GM12878 (cell line): ENCODE measurements around the gene NIPA2.

Source experiments
- CTCF ChIP-seq, 3 experiments: IDR thresholded peaks in 2 of 3; conservative IDR thresholded peaks in 1 of 3; 2 replicates each; pipeline ENCODE4 v1.5.1; 2011; ENCODE audit warnings: low read depth in 3 of 3, low read length in 3 of 3, mild to moderate bottlenecking in 3 of 3, control low read depth in 2 of 3, moderate library complexity in 2 of 3, inconsistent platforms in 1 of 3, mixed read lengths in 1 of 3; ENCODE audit not compliant: control insufficient read depth in 2 of 3, insufficient read depth in 1 of 3; ENCODE audit errors: extremely low read depth in 1 of 3
- GABPA ChIP-seq: IDR thresholded peaks from 2 replicates; pipeline ENCODE4 v1.6.1; 2014; ENCODE audit warnings: antibody characterized with exemption, low read depth, mild to moderate bottlenecking, inconsistent platforms
- GATAD2B ChIP-seq: fragments of 450-650 bp; conservative IDR thresholded peaks from 2 replicates; pipeline ENCODE4 v1.6.1; 2017; ENCODE audit warnings: low read depth, mild to moderate bottlenecking, moderate library complexity
- NBN ChIP-seq: fragments of 450-650 bp; IDR thresholded peaks from 2 replicates; pipeline ENCODE4 v1.6.1; 2016
- NRF1 ChIP-seq: conservative IDR thresholded peaks from 2 replicates; pipeline ENCODE4 v1.6.1; 2011; ENCODE audit warnings: mild to moderate bottlenecking, low read depth, low read length, improper control_type of control experiment
- POLR2A ChIP-seq: IDR thresholded peaks from 2 replicates; pipeline ENCODE4 v1.6.1; 2011; ENCODE audit warnings: low read depth, mild to moderate bottlenecking, low read length
- RAD51 ChIP-seq: fragments of 450-650 bp; IDR thresholded peaks from 2 replicates; pipeline ENCODE4 v1.6.1; 2016; ENCODE audit warnings: moderate library complexity, mild to moderate bottlenecking, inconsistent platforms
- SPI1 ChIP-seq: IDR thresholded peaks from 2 replicates; pipeline ENCODE4 v1.6.1; 2011; ENCODE audit warnings: low read depth, mild to moderate bottlenecking, low read length, moderate library complexity, borderline replicate concordance; ENCODE audit not compliant: insufficient read depth

- TF ChIP-seq CTCF (IDR thresholded peaks at IDR 0.05 in 2 of 3, conservative IDR thresholded peaks at IDR 0.05 in 1 of 3; ENCODE audit: control insufficient read depth in 2 of 3, extremely low read depth in 1 of 3, insufficient read depth in 1 of 3, low read depth in 3 of 3, low read length in 3 of 3): no peak
- no peak for TF ChIP-seq GATAD2B
- TF ChIP-seq POLR2A: no peak
- TF ChIP-seq NRF1: no peak
- TF ChIP-seq SPI1: no peak
- TF ChIP-seq NBN: no peak
- no peak for TF ChIP-seq GABPA
- no peak for TF ChIP-seq RAD51
Observed at GRCh38 chr15:22902046-22902445, 63.6 kb downstream of the NIPA2 start.
